Measurements from ENCODE around the gene ANKRD33.

The ANKRD33 gene

GRCh38 chr12:51848326-51848727, 39.6 kb upstream of the ANKRD33 start, which contains the start of gene FIGNL2:
Gene FIGNL2, minus strand, starts transcription at chr12:51848718. Its CDS starts 26,305 bp downstream, at chr12:51822413.
- no peak for TF ChIP-seq CTCF (IDR thresholded peaks at IDR 0.05)
- Histone ChIP-seq H3K4me1 (peaks cover 0 to 26% (median 23%) of the 10 kb centered on the region in 4 donors), H3K27me3 (peaks cover 0 to 70% of the 10 kb centered on the region in 2 donors), H3K27ac (no peak within 1 kb of the TSS), H3K36me3 (no peaks in the 10 kb centered on the region), H3K9me3 (no peaks in the 10 kb centered on the region), H3K4me3 (peak within 1 kb of the TSS; percentile 43 to 61)
- intact Hi-C loops (cut with DNase I; ENCODE audit: low total_unique reads): no loop called here
- DNase-seq: no peak

GRCh38 chr12:51848841-51849735, 38.8 kb upstream of the ANKRD33 start:
- Histone ChIP-seq H3K36me3 (no peaks in the 10 kb centered on the region), H3K4me3 (peak overlapping the region; percentile 43 to 61), H3K27me3 (peaks cover 0 to 62% of the 10 kb centered on the region in 2 donors), H3K4me1 (peaks cover 0 to 26% (median 23%) of the 10 kb centered on the region in 4 donors), H3K9me3 (no peaks in the 10 kb centered on the region), H3K27ac (no peak overlapping the region)
- intact Hi-C loops (cut with DNase I; ENCODE audit: low total_unique reads): no loop called here
- DNase-seq: no peak
- TF ChIP-seq CTCF (IDR thresholded peaks at IDR 0.05): no peak

- no peak for DNase-seq
- intact Hi-C loops (cut with DNase I; ENCODE audit: low total_unique reads): no loop called here
- Histone ChIP-seq H3K36me3 (no peaks in the 10 kb centered on the region), H3K4me1 (peaks cover 0 to 26% (median 23%) of the 10 kb centered on the region in 4 donors), H3K4me3 (no peak overlapping the region), H3K27me3 (peaks cover 0 to 50% of the 10 kb centered on the region in 2 donors), H3K27ac (no peak overlapping the region), H3K9me3 (no peaks in the 10 kb centered on the region)
- TF ChIP-seq CTCF (IDR thresholded peaks at IDR 0.05): no peak
Measured at GRCh38 chr12:51850081-51850964, 37.6 kb upstream of the ANKRD33 start.

- Histone ChIP-seq H3K4me3 (no peak overlapping the region), H3K4me1 (peaks cover 0 to 31% (median 26%) of the 10 kb centered on the region in 4 donors), H3K27me3 (peaks cover 0 to 47% of the 10 kb centered on the region in 2 donors), H3K27ac (no peak overlapping the region), H3K9me3 (no peaks in the 10 kb centered on the region), H3K36me3 (no peaks in the 10 kb centered on the region)
- no peak for TF ChIP-seq CTCF (IDR thresholded peaks at IDR 0.05)
- intact Hi-C loops (cut with DNase I; ENCODE audit: low total_unique reads): no loop called here
- no peak for DNase-seq
Measured at GRCh38 chr12:51850965-51851299, 37.0 kb upstream of the ANKRD33 start.

GRCh38 chr12:51851413-51852124, 36.3 kb upstream of the ANKRD33 start:
- Histone ChIP-seq H3K27ac (no peak overlapping the region), H3K27me3 (peaks cover 0 to 47% of the 10 kb centered on the region in 2 donors), H3K4me1 (peaks cover 0 to 31% (median 27%) of the 10 kb centered on the region in 4 donors), H3K9me3 (no peaks in the 10 kb centered on the region), H3K36me3 (no peaks in the 10 kb centered on the region), H3K4me3 (no peak overlapping the region)
- intact Hi-C loops (cut with DNase I; ENCODE audit: low total_unique reads): no loop called here
- DNase-seq: peak in 1 of 2 donors; percentile 39
- TF ChIP-seq CTCF (IDR thresholded peaks at IDR 0.05): no peak

Measured in tibial artery (tissue), 4 donors.